HepG2 (cell line): Measurements from ENCODE around the gene CSTF3. TPM values are rescaled to one million over a fixed set of nuclear protein-coding genes. Genes with fewer than 3 reads are reported as not detected.

Source experiments
- ATAC-seq: fragments of 200-7000 bp; cut with Tn5 transposase; 3 replicates; pipeline ENCODE4 v1.9.1; 2020; ENCODE audit warnings: mild to moderate bottlenecking, moderate library complexity
- BruUV-seq: library from RNA; stranded (reverse); fragments of 400-500 nt; replicated peaks from 2 replicates; lab custom pipeline; 2021; lab: Mats Ljungman, UMichigan
- CTCF ChIA-PET: fragments of 300-600 bp; formaldehyde crosslinking; extraction: SDS; loops from one replicate; lab custom pipeline; 2021; ENCODE audit warnings: low total read pairs, inconsistent platforms, low intra/inter-chr PET ratio; lab: Yijun Ruan, JAX
- POLR2A ChIA-PET: fragments of 350-600 bp; sonication (Branson Sonifier 250); formaldehyde crosslinking; loops from one replicate; lab custom pipeline; 2020; ENCODE audit warnings: antibody characterized with exemption, inconsistent platforms; lab: Yijun Ruan, JAX
- DNase-seq: peaks from one replicate; pipeline ENCODE4 v3.0.0-alpha.2; 2015; ENCODE audit warnings: low spot score
- FAIRE-seq: peaks from 3 replicates; lab custom pipeline; 2011; peaks lifted over from hg19 to GRCh38; lab: Jason Lieb, UNC
- H2AFZ ChIP-seq: one replicate; pipeline ENCODE4 v1.6.1; 2011; ENCODE audit warnings: low read length, inconsistent platforms
- H3K27ac ChIP-seq: fragments of 300-600 bp; 3 replicates; pipeline ENCODE4 v1.8.0; 2011; ENCODE audit warnings: mixed run types, mild to moderate bottlenecking, mixed read lengths, low read length, inconsistent platforms; ENCODE audit not compliant: insufficient read depth; ENCODE audit errors: extremely low read length
- H3K27me3 ChIP-seq, 2 experiments: fragments of 200-600 bp in 1 of 2; 2 replicates in 1 of 2; 3 replicates in 1 of 2; pipeline versions ENCODE4 v1.6.0 to v1.8.0; 2011; ENCODE audit warnings: low read length in 2 of 2, mild to moderate bottlenecking in 2 of 2, moderate library complexity in 2 of 2, inconsistent platforms in 1 of 2; ENCODE audit not compliant: insufficient read depth in 2 of 2, control insufficient read depth in 1 of 2
- H3K36me3 ChIP-seq, 2 experiments: fragments of 200-600 bp in 1 of 2; replicated peaks in 1 of 2; 2 replicates in 1 of 2; 3 replicates in 1 of 2; pipeline versions ENCODE4 v1.5.1 to v1.8.0; 2011; ENCODE audit warnings: low read length in 2 of 2, inconsistent platforms in 1 of 2; ENCODE audit not compliant: insufficient read depth in 2 of 2, control insufficient read depth in 1 of 2
- H3K4me1 ChIP-seq: 2 replicates; pipeline ENCODE4 v1.5.1; 2012; ENCODE audit warnings: low read length, inconsistent platforms; ENCODE audit not compliant: insufficient read depth
- H3K4me2 ChIP-seq: 2 replicates; pipeline ENCODE4 v1.6.0; 2011; ENCODE audit warnings: low read depth, low read length, inconsistent platforms
- H3K4me3 ChIP-seq, 3 experiments: fragments of 200-600 bp in 1 of 3; sonication (generic), shearing (Covaris generic) in 1 of 3; replicated peaks in 1 of 3; 2 replicates each; pipeline ENCODE4 v1.5.1; 2011 to 2016; ENCODE audit warnings: low read length in 3 of 3, inconsistent platforms in 2 of 3, low read depth in 2 of 3, mild to moderate bottlenecking in 2 of 3, control low read depth in 1 of 3, mixed read lengths in 1 of 3; ENCODE audit not compliant: insufficient read depth in 1 of 3
- H3K79me2 ChIP-seq: one replicate; pipeline ENCODE4 v1.6.1; 2011; ENCODE audit warnings: low read length, inconsistent platforms; ENCODE audit not compliant: insufficient read depth
- H3K9ac ChIP-seq: 2 replicates; pipeline ENCODE4 v1.6.0; 2011; ENCODE audit warnings: mild to moderate bottlenecking, low read depth, low read length, inconsistent platforms; ENCODE audit not compliant: insufficient read depth
- H3K9me3 ChIP-seq: 2 replicates; pipeline ENCODE4 v1.5.1; 2012; ENCODE audit warnings: mild to moderate bottlenecking, low read length
- H4K20me1 ChIP-seq: 2 replicates; pipeline ENCODE4 v1.6.0; 2011; ENCODE audit warnings: inconsistent platforms, mild to moderate bottlenecking, low read length, moderate library complexity; ENCODE audit not compliant: insufficient read depth
- ISL2 ChIP-seq: sonication (generic); formaldehyde crosslinking; IDR thresholded peaks from 2 replicates; pipeline ENCODE4 v1.5.0; 2020; ENCODE audit warnings: missing genetic modification reagents
- MED1 ChIP-seq: sonication (generic); formaldehyde crosslinking; IDR thresholded peaks from 2 replicates; pipeline ENCODE4 v1.4.0; 2020; ENCODE audit warnings: missing genetic modification reagents
- MXI1 ChIP-seq: IDR thresholded peaks from 3 replicates; pipeline ENCODE4 v1.6.1; 2012; ENCODE audit warnings: low read depth, low read length, inconsistent platforms, borderline replicate concordance
- NFKB2 ChIP-seq: sonication (generic); formaldehyde crosslinking; IDR thresholded peaks from 2 replicates; pipeline ENCODE4 v1.4.0; 2020; ENCODE audit warnings: missing genetic modification reagents, borderline replicate concordance
- U2AF1 ChIP-seq: fragments of 200-400 bp; formaldehyde crosslinking; optimal IDR thresholded peaks from 2 replicates; pipeline ENCODE3; 2017; ENCODE audit warnings: mild to moderate bottlenecking, low read depth, low read length
- ZBTB37 ChIP-seq: sonication (generic); formaldehyde crosslinking; IDR thresholded peaks from 2 replicates; pipeline ENCODE4 v1.4.0; 2020; ENCODE audit warnings: mild to moderate bottlenecking, missing genetic modification reagents
- ZBTB7B ChIP-seq: sonication (generic); formaldehyde crosslinking; IDR thresholded peaks from 2 replicates; pipeline ENCODE4 v1.4.0; 2020; ENCODE audit warnings: missing genetic modification reagents
- ZNF317 ChIP-seq: sonication (generic); formaldehyde crosslinking; IDR thresholded peaks from 2 replicates; pipeline ENCODE4 v1.5.0; 2020; ENCODE audit warnings: mild to moderate bottlenecking, missing genetic modification reagents
- WGBS: methylation state at CpG from one replicate; pipeline ENCODE4 v1.1.6; 2017; ENCODE audit warnings: low lambda C conversion rate; 5-methylcytosine and 5-hydroxymethylcytosine counted together
- in situ Hi-C: cut with HindIII; loops from 2 replicates; pipeline ENCODE4 v1.10.0; 2017; ENCODE audit warnings: low pct_unique_long_range_greater_than_20kb; ENCODE audit not compliant: extremely low pct_ligation_motif_present
- intact Hi-C: fragments of 100-400 bp; cut with micrococcal nuclease; formaldehyde crosslinking; loops from one replicate; pipeline ENCODE4 v1.10.0; 2022; ENCODE audit not compliant: unreplicated experiment
- polyA plus RNA-seq, 8 experiments: library from polyadenylated mRNA; depleted of rRNA in 3 of 8; stranded (reverse) in 7 of 8; unstranded in 1 of 8; fragments of >200 nt; fragmentation: Illumina TruSeq in 4 of 8; extraction: Trizol in 4 of 8; gene quantifications; 2 replicates each; pipeline versions ENCODE4 v1.2.1 to v1.2.3, GENCODE V29; 2011 to 2016; ENCODE audit warnings: low read depth in 4 of 8, missing spikeins in 1 of 8, mixed read lengths in 1 of 8; ENCODE audit not compliant: insufficient read depth in 1 of 8
- total RNA-seq, 5 experiments: library from RNA; depleted of rRNA; stranded (reverse); fragments of >200 nt; fragmentation: Illumina TruSeq; extraction: Trizol; gene quantifications; 2 replicates each; pipeline ENCODE4 v1.2.3, GENCODE V29; 2016; ENCODE audit warnings: low read depth in 1 of 5

CSTF3 gene
- total and polyA plus RNA-seq, 2 of the 13 experiments (the other 11 are each of a cell fraction or from before 2014, with no cell fraction given), result 21.5 to 43.6 TPM

GRCh38 chr11:33178443-33179180, 17.3 kb upstream of the CSTF3 start:
- POLR2A ChIA-PET, result no interaction called here
- no peaks in the 10 kb centered on the region for H3K79me2 ChIP-seq
- in situ Hi-C loops (no loop called here), intact Hi-C loops (no loop called here)
- BruUV-seq, result no TSS peak
- ATAC-seq (no peak), DNase-seq (no peak), FAIRE-seq (no peak)
- H2AFZ ChIP-seq, result no peak overlapping the region
- no peak overlapping the region for H3K4me2 ChIP-seq
- H3K4me1 ChIP-seq, result peaks cover 23% of the 10 kb centered on the region
- H3K27ac ChIP-seq, result no peak overlapping the region
- no peaks in the 10 kb centered on the region for H3K36me3 ChIP-seq
- no peaks in the 10 kb centered on the region for H4K20me1 ChIP-seq
- H3K4me3 ChIP-seq, result no peak overlapping the region
- CTCF ChIA-PET, result no interaction called here
- H3K27me3 ChIP-seq, result no peaks in the 10 kb centered on the region
- WGBS, result 60% methylated on average over 5 of the region's 5 CpGs
- H3K9me3 ChIP-seq, result no peaks in the 10 kb centered on the region
- TF ChIP-seq ISL2 (CRISPR knock-in tag) (no peak), MXI1 (no peak), ZBTB7B (CRISPR knock-in tag) (no peak), ZNF317 (CRISPR knock-in tag) (no peak), ZBTB37 (CRISPR knock-in tag) (no peak), NFKB2 (CRISPR knock-in tag) (no peak), MED1 (CRISPR knock-in tag) (no peak), U2AF1 (no peak)
- H3K9ac ChIP-seq, result no peak overlapping the region
